Embryonic facial prominence (tissue), 1 donor: ENCODE results near the gene PIGN.
"Not testable (repeated sequence)": the region's sequence is repeated elsewhere in the genome, so short reads cannot be mapped to it uniquely, and the experiment has no call there.

Source experiments
- DNase-seq: peaks from one replicate; pipeline ENCODE4 v3.0.0-alpha.2; 2016; ENCODE audit errors: extremely low spot score

PIGN gene

DNA sequence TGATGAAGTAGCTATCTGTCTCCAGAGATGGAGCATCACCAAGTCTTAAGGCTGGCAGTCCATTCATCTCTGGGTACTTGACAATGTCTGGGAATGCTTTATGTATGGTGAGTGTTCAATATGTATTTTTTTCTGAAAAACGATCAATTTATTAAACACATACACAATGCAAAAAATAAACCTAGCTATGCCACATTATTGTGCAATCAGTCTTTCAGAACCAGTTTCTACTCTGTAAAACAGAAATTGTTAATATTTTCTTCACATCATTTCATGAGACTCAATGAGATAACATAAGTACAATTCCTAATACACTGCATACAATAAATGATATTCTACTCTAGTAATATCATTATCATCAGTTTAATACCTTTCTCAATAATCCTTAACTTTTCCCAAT lies 122.5 kb downstream of the PIGN start:
- no peak for DNase-seq

DNA sequence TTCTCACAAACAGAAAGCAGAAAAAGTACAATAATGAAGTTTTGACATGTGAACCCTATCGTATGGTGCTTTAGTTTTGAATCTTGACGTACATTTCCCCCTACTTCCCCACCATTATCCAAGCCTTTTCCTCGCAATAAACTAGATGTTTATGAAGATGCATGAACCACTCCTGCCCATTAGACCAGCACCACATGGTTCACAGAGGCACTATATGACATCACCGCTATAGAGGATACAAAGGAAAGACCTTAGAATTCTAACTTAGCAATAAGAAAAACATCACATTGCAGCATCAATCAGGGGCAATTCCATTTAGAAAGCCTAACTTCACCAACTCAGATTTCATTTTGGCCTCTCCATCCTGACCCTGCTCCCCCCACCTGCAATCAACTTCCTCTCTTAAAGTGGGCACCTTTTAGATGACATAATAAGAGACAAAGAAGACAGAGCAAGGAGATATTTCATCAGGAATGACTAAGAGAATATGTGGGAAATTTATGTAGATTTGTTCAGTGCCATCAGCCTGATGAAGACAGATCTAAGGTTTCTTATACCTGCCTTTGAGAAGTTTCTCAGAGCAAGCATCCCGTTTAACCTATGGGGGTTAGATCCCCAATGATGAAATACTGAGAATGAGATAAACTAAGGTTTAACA lies 124.9 kb downstream of the PIGN start:
- no peak for DNase-seq

DNA sequence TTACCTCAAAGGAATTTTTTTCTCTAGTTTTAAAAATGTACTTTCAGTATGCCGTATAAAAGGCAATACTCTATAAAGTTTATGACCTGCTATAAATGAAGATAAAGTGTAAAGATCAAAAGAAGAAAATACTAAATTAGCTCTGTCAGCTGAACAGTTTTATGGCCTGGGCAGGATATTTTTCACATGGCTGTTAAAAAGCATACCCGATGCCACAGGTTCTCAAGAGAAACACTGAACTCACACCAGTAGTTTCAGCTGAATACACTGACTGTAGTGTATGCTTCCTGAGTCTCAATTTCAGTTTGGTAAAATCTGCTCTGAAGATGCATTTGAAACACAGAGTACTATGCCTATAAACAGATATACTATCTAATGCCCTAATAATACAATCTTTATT lies 126.0 kb downstream of the PIGN start:
- DNase-seq, result no peak

DNA sequence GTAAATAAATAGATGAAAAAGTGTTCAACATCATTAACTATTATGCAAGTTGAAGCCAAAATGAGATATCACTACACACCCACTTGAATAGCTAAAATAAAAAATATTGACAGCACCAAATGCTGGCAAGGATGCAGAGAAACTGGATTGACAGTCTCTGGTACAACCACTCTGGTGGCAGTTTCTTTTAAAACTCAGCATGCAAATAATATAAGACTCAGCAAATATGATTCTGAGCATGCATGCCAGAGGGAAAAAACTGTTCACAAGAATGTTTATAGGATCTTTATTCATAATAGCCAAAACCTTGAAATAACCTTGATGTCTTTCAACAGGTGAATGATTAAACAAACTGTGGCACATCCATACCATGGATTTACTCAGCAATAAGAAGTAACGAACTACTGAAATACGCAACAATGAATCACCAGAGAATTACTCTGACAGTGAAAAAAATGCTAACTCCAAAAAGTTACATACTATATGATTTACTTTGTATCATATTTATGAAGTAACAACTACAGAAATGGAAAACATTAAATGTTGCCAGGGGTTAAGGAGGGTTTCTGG lies 131.8 kb downstream of the PIGN start:
- no peak for DNase-seq

DNA sequence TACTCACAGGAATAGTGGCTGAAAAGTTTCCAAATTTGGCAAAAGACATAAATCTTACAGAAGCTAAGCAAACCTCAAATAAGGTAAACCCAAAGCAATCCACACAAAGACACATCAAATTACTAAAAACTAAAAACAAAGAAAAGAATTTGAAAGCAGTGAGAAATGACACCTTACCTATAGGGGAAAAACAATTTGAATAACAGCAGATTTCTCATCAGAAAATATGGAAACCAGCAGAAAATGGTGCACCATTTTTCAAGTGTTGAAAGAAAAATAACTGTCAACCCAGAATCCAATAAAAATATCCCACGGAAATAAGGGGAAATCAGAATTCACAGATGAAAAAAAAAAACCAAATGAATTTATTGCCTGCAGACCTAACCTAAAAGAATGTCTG lies 138.6 kb downstream of the PIGN start:
- DNase-seq, result no peak

DNA sequence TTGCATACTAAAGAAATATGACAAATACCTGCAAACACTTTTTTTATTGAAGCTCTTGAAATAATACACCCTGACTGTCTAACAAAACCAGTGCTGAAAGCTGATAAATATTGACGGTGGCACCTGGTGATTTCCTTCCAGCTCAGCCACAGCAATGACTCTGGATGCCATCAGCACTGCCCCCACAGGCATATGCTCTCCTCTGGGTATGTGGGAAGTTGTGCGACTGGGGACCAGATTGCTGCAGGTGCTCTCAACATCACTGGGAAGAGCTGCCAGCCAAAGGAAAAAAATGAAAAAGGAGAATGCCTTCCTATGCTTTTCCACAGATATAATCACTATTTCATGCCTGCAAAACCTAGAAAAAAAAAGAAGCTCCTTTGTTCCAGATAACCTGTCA lies 141.5 kb downstream of the PIGN start:
- no peak for DNase-seq

DNA sequence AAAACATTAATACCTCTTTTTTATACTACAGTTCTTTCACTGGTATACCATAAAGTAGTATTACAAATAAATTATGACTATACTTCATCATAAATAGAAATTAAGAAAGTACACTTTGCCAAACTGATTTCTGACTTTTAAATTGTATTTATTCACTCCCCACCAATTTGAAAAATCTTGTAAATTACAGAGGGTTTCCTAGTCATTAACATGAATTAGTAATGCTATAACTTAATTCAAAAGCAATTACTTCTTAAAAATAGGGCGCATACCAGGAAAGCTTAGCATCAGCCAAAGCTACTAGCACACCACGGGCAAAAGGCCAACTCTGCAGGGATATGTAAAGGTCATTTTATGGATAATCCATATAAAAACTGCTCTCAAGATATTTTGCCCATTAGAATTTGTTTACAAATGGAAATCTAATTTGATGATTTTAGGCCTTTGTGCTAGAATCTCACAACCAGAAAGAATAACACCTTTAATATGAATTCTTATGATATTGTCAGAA lies 142.3 kb downstream of the PIGN start:
- DNase-seq, result no peak

DNA sequence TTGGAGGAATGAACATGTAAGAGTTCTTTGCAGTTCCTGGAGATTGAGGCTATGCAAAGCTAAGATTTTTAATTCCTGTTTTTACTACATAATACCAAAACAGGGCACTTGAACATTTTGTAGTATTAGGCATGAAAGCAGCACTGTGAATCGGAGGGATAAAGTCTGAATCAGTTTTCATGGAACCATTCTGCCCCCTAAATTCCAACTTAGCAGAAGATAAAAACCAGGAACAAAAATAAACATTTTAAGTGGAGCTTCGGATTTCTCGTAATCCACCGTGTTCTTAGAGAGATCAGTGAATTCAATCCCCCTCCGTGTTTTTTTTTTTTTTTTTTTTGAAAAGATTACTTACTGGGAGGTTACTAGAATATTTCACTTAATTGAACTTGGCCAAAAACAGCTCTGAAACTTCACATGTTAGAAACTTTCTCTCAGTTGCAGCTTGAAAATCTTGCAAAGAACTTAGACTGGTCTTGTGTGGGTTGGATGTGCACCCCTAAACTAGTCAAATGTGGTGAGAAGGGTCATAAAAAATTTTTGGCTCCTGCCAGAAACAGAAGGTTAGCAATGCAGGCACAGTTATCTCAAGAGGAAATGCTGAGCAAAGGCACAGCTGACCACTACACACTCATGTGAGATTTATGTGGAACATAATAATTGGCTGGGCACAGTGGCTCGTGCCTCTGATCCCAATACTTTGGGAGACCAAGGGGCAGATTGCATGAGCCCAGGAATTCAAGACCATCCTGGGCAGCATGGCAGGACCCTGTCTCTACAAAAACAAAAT lies 148.7 kb downstream of the PIGN start:
- DNase-seq, result no peak

DNA sequence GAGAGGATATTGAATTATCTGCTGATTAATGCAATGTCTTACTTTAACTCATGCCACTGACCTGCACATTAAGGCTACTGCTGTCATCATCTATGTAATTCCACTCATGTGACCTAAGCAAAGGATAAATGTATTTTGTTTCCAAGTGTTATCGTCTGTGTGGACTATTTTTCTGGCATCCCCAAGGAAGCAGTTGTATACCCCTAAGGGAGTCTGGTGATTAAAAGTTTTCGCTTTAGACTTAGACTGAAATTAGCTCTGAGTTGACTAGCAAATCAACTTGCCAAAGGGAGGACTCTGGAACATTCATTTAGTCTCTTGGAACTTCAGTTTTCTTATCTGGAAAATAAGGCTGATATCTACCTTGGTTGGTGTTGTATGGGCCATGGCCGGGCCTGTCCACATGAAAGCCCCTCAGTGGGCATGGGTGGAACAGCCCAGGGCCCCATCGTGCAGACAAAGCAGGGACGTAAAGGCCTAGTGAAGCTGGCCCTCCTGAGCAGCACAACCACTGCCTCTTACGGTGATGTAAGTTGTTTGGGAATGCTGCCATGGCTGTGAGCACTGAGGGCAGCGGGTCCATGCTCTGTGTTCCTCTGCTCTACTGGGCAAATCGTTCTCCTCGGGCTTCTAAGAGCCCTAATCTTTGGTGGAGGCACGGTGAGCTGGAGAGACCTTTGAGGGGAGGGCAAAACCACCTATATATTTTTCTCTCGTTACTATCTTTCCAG lies 149.7 kb downstream of the PIGN start:
- DNase-seq, result no peak

DNA sequence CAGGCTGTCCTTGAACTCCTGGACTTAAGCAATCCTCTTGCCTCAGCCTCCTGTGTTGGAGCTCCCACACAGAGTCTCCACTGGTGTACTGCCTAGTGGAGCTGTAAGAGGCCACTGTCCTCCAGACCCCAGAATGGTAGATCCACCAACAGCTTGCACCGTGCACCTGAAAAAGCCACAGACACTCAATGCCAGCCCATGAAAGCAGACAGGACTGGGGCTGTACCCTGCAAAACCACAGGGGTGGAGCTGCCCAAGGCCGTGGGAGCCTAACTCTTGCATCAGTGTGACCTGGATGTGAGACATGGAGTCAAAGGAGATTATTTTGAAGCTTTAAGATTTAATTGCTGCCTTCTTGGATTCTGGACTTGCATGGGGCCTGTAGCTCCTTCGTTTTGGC lies 152.6 kb downstream of the PIGN start:
- not testable (repeated sequence) for DNase-seq

DNA sequence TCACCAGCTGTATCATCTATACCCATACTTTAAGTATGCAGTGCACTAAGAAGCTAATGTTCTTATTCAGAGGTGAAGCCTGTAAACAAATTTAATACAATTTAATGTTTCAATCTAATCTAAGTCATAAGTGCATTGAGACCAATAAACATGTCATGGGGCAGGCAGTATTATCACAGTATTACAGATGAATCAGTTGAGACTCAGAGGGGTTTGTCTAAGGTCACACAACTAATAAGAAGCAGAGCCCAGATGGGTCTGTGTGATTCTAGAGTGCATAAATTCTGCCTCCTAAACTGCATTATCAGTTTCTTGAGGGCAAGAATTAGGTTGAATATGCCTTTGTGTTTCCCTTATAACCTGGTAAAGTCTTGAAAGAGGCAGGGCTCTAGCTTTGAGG lies 153.1 kb downstream of the PIGN start:
- DNase-seq, result no peak

DNA sequence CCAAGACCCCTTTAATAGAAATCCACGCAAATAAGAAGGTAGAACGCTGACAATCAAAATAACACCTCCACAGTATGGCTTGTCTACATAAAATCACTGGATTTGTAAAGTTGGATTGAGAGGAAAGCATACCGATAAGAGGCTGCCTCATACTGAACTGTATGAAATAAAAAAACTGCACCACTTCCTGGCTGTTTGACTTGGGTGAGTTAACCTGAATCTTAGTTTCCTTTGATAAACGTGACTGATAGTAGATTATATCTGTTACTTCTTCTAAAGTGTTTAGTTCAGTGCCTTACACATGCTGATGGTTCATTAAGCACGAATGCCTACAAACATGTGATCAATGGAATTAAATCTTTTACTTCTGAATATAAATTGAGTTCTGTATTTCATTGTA lies 153.6 kb downstream of the PIGN start:
- DNase-seq, result no peak

DNA sequence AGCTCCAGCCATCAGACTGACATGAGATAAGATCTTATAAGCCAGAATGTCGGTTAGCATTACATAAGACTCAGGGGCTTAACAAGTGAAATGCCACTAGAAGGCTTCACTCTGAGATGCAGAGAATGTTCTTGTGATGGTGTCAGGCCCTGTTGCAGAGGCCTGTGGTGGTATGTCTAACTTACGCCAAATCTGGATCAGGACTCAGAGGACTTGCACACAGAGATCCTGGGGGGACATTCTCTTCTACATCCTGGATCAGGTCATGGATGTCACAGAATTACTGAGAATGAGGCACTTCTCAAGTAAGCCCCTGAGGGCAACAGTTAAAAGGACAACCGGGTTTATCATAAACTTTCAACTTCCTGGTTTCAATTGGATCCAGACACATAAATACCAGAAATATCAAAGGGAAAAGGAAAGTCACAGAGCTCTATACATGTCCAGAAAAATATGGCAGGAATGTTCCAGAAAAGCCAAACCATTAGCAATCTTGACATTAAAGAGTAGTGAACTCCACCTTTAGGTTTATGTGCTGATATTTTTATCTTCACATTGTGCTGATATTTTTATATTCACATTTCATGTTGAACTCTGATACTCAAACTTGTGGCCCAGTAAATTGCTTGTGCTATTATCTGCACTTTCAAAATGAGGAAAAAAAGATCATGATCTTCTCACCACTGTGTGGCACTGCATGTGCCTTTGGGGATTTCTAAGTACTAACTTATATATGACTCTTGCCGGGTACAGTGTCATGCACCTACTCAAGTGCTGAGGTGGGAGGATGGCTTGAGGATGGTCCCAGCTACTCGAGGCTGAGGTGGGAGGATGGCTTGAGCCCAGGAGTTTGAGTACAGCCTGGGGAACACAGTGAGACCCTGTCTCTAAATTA lies 156.5 kb downstream of the PIGN start:
- no peak for DNase-seq

DNA sequence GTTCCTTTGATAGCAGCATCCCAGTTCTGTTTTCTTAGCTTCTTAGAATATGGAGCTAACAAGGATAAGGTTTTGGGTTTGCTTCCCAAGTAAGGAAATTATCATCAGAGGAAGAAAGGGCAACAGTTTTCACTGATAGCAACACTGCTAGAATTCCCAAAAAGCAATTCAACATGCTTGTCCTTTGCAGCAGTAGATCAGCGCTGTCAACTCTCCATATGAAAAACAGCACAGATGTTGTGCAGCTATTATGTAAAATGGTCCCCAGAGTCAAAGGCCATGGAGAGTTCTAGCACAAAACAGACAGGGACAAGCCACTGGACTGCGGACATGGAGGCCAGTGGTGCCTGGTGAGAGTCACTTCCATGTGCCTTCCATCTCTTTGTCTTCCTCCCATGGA lies 158.1 kb downstream of the PIGN start:
- DNase-seq, result no peak

DNA sequence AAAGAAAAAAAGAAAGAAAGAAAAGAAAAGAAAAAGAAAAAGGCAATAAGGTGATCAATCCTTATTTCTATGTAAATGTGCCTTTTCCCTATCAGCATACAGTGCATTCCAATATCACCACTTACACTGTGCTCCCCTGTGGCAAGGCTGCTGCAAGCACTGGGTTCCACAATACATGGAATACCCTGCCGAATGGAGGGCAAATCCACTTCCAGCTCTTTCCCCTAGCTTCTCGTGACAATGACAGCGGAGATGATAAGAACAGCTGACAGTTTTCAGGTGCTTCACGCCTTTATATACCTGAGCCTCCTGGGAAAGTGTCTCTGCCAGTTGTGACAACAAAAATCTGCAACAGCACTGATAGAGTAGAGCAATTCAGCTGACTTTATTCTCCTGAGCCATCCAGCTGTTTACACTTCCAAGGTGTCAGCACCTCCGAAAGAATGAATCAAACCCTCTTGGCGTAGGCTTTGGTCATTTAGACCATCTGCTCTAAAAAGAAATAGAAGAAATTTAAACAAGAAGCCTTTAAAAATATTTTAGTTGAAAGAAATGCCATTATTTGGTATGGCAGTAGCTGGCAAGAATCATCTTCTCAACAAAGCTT lies 158.8 kb downstream of the PIGN start:
- DNase-seq, result no peak

DNA sequence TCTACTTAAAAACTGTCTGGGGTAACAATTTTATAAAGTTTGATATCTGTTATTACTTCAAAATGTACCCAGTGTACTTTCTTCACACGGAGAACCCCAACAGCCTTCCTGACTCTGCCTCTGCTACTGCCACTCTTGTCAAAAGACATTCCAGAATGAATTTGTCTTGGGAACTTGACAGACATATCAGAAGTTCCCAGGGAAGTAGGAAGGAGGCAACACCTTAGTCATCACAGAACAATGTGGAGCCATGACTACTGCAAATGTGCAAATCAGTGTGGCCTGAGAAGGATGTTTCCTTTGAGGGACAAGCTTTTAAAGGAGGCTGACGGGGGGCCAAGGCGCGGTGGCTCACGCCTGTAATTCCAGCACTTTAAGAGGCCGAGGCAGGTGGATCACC lies 160.3 kb downstream of the PIGN start:
- no peak for DNase-seq

DNA sequence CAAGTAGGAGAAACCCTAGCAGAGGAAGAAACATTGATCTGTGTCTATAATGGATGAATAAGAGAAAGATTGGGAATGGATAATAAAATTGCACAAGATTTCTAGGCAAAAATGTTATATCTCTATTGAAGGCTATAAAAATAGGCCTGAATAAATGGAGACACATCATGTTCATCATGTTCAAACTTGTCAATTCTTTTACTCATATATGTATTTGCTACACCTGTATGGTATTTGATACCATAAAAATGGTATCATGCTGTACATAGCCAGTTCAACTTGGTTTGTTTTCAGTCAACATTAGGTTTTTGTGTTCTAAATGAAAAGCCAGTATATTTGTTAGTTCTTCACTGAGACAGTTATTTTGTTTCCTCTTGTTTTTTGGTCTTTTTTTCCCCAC lies 161.9 kb downstream of the PIGN start:
- no peak for DNase-seq

DNA sequence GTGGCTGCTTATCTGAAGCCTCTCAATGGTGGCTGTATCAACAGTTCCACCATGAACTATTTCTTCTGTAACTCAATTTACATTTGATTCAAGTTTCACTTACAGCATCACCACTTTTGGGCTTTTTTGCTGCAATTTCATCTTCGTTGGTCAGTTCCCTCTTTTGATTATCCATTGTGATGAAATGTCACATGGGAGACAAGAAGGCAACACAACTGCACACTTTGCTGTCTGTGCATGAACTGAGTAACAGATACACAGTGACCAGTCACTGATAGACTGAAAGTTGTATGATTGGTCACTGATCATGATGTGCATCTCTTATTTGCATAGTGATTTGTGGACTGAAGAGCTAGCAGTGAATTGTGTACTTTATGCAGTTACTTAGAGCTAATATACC lies 163.3 kb downstream of the PIGN start:
- no peak for DNase-seq

DNA sequence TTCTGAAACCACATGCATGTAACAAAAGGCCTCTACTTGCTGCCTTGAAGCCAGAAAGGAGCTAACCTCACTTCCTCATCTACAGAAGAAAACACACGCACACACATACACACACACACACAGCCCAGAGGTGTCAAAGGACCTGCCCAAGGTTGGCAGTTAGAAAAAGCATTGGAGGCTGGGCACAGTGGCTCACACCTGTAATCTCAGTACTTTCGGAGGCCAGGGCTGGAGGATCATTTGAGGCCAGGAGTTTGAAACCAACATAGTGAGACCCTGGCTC lies 168.2 kb downstream of the PIGN start:
- DNase-seq, result no peak

DNA sequence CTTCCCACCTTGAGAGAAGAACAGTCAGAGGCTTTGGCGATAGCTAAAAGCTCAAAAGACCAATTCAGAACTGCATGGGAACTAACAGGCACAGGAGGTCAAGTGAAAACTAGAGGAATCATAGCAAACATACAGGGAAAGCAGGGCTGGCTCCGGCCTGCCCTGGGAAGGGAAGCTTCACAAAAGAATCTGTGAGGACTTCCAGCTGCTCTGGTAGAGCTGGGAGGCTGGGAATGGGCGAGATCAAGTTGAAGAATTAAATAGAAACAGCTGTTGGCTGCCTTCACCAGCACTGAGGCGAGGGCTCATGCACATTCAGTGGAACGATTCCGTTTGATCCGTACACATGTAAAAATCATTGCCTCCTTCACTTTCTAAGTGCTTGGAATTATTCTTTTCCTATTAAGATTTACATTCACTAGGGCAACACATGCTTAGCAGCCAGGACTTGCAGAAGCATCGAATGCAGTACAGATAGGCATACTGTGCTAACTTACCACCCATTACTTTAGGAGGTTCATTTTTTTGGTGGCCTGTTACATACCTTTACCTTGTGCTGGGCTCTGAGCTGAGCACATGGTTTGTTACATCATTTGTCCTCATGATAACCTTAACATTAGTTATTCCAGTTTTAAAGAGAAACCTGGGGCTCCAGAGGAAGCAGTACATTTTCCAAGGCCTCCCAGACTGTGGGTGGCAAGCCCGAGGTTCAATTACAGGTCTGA lies 168.7 kb downstream of the PIGN start:
- DNase-seq, result peak; percentile 85

DNA sequence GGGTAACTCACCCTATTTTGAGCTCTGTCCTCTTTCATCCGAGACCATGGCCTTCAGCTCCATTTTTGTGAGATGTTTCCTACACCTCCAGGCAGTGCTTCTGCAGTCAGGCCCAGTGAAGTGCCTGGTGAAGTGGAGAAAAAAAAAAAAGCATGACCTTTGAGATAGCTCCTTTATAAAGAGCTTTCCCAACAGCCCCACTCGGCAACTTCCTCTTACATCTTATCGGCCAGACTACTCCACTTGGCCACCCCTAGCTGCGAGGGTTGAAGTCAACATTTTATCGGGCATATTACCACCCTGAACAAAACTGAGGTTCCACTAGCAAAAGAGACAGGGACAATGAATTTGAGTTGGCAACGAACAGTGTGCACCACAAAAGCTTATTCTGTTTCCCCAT lies 169.2 kb downstream of the PIGN start:
- DNase-seq, result no peak
